Ishikawa (cell line): Measurements from ENCODE around the gene APBB3.

Experiments
- CEBPB ChIP-seq: IDR thresholded peaks from 2 replicates; pipeline ENCODE4 v1.6.1; 2012
- CREB1 ChIP-seq: IDR thresholded peaks from 2 replicates; pipeline ENCODE4 v1.6.1; 2012; ENCODE audit warnings: low read depth
- EP300 ChIP-seq: IDR thresholded peaks from 2 replicates; pipeline ENCODE4 v1.6.1; 2012; ENCODE audit warnings: borderline replicate concordance
- FOXM1 ChIP-seq: IDR thresholded peaks from 2 replicates; pipeline ENCODE4 v1.6.1; 2012; ENCODE audit warnings: low read depth, borderline replicate concordance
- MAX ChIP-seq: IDR thresholded peaks from 2 replicates; pipeline ENCODE4 v1.6.1; 2012
- NFIC ChIP-seq: IDR thresholded peaks from 2 replicates; pipeline ENCODE4 v1.6.1; 2012
- RAD21 ChIP-seq: IDR thresholded peaks from 2 replicates; pipeline ENCODE4 v1.6.1; 2012; ENCODE audit warnings: low read depth
- REST ChIP-seq: IDR thresholded peaks from 2 replicates; pipeline ENCODE4 v1.6.1; 2012; ENCODE audit warnings: low read depth, mild to moderate bottlenecking
- TAF1 ChIP-seq: IDR thresholded peaks from 2 replicates; pipeline ENCODE4 v1.6.1; 2012; ENCODE audit warnings: low read depth, mild to moderate bottlenecking
- TCF12 ChIP-seq: IDR thresholded peaks from 2 replicates; pipeline ENCODE4 v1.6.1; 2012; ENCODE audit warnings: low read depth
- TEAD4 ChIP-seq: IDR thresholded peaks from 2 replicates; pipeline ENCODE4 v1.6.1; 2012
- USF1 ChIP-seq: IDR thresholded peaks from 2 replicates; pipeline ENCODE4 v1.6.1; 2012
- YY1 ChIP-seq: IDR thresholded peaks from 2 replicates; pipeline ENCODE4 v1.6.1; 2012; ENCODE audit warnings: low read depth

GRCh38 chr5:140595538-140596300, 31.3 kb upstream of the APBB3 start:
- TF ChIP-seq RAD21 (no peak), TEAD4 (no peak), REST (no peak), MAX (no peak), EP300 (no peak), USF1 (no peak), CEBPB (0 out of 2 replicates have a peak, but pooled peaks have one; percentile 42), CREB1 (no peak), TAF1 (no peak), NFIC (peak; percentile 79), YY1 (no peak), FOXM1 (no peak), TCF12 (no peak)
